GM19240 (cell line): ENCODE results near the gene DLK2.

ENCODE experiments used
- DNase-seq: peaks from one replicate; pipeline ENCODE4 v3.0.0; 2011; ENCODE audit warnings: low spot score; ENCODE audit not compliant: insufficient read length

DLK2 gene

GRCh38 chr6:43454290-43454695 lies 1.1 kb downstream of the DLK2 start:
- no peak for DNase-seq

- DNase-seq = no peak
These were observed 1.5 kb downstream of the DLK2 start for GRCh38 chr6:43453831-43454230.

DNA sequence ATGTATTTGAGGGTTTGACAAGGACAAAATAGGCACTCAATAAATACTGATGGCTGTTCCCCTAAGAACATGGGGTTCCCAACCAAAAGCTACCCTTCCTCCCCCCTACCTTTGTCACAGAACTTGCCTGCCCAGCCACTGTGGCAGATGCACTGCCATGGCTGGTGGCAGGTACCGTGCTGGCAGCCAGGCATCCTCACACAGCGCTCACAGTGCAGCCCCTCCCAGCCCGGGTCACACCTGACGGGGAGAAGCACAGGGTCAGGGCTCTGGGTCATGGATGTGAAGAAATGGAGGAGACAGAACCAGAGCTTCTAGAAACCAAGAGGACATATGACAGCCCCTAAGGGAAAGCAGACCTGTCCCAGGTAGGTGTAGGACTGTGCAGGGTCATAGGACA lies 2.5 kb downstream of the DLK2 start:
- no peak for DNase-seq

- DNase-seq = no peak
These were observed 3.4 kb downstream of the DLK2 start for GRCh38 chr6:43451939-43452338.

GRCh38 chr6:43451348-43451747 lies 4.0 kb downstream of the DLK2 start:
- no peak for DNase-seq

DNA sequence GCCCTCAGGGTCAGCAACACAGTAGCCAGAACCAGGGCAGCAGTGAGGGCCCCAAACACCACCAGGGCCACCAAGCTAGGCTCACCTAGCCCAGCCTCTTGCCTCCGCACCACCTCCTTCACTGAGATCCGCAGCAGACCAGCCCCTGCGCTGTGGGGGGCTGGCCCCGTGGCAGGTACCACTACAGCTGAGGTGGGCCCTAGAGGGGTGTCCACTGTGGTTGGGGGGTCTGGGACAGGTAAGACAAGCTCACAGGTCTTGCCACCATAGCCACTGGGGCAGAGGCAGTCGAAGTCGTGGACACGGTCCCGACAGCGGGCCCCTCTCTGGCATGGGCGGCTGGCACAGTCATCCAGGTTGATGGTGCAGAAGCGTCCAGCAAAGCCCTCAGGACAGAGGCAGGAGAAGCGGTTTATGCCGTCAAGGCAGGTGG lies 4.6 kb downstream of the DLK2 start:
- DNase-seq = no peak

DNA sequence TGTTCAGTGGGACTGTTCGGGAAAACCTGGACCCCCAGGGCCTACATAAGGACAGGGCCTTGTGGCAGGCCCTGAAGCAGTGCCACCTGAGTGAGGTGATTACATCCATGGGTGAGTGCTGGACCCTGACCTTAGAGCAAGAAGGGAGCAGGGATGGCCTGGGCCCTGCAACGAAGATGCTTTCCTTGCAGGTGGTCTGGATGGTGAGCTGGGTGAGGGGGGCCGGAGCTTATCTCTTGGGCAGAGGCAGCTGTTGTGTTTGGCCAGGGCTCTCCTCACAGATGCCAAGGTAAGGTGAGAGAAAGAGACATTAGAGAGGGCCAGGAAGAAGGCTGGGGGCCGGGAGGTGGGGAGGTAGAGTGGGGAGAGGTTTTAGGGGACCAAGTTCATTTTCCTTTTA lies 6.4 kb downstream of the DLK2 start:
- DNase-seq = no peak

- DNase-seq = no peak
These were observed 7.7 kb downstream of the DLK2 start for GRCh38 chr6:43447604-43448003.

GRCh38 chr6:43445576-43445975 lies 9.8 kb downstream of the DLK2 start:
- no peak for DNase-seq

DNA sequence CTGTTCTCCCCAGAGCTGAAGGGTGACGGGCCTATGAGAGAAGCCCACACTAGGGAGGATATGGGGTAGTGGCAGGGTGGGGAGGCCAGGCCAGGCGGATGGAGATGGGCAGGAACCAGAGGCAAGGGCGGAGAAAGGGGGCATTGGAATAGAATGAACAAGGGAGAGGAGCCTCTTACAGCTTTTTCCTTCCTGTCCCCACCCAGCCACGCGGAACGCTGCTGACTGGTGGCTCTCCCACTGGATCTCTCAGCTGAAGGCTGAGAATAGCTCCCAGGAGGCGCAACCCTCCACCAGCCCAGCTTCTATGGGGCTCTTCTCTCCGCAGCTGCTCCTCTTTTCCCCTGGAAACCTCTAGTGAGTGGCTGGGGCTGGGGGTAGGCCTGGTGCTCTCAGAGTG lies 10.8 kb downstream of the DLK2 start:
- DNase-seq = no peak

GRCh38 chr6:43444036-43444435 lies 11.3 kb downstream of the DLK2 start:
- DNase-seq = no peak

DNA sequence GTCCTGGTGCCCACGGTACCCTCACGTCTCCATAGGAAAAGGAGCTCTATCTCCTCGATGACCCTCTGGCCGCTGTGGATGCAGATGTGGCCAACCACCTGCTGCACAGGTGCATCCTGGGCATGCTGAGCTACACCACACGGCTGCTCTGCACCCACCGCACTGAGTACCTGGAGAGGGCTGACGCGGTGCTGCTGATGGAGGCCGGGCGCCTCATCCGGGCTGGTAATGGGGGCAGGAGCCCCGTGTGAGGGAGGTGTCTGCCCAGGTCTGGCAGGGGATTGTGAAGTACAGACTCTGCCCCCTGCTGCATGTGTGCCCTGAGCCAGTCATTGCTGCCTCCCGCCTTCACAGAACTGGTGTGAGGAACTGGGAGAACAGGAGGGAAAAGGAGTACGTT lies 12.4 kb downstream of the DLK2 start:
- DNase-seq = no peak

DNA sequence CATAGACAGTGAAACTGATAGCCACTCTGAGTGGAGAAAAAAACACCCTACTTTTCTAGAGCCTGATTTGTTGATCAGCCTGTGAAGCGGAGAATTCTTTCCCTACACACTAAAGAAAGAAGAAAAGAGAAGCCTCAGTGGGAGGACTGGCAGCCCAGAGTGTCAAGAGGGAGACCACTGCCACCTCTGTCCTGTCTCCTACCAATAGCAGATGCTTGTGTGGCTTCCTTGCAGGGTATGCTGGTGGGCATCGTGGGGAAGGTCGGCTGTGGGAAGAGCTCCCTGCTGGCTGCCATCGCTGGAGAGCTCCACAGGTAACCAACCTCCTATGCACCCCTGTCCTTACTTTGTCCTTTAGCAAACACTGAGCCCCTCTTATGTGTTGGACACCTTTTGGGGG lies 17.6 kb downstream of the DLK2 start:
- no peak for DNase-seq

GRCh38 chr6:43436577-43437282 lies 18.6 kb downstream of the DLK2 start:
- no peak for DNase-seq

GRCh38 chr6:43435682-43436437 lies 19.5 kb downstream of the DLK2 start:
- DNase-seq = no peak

- no peak for DNase-seq
These were observed 20.4 kb downstream of the DLK2 start for GRCh38 chr6:43434943-43435342.

DNA sequence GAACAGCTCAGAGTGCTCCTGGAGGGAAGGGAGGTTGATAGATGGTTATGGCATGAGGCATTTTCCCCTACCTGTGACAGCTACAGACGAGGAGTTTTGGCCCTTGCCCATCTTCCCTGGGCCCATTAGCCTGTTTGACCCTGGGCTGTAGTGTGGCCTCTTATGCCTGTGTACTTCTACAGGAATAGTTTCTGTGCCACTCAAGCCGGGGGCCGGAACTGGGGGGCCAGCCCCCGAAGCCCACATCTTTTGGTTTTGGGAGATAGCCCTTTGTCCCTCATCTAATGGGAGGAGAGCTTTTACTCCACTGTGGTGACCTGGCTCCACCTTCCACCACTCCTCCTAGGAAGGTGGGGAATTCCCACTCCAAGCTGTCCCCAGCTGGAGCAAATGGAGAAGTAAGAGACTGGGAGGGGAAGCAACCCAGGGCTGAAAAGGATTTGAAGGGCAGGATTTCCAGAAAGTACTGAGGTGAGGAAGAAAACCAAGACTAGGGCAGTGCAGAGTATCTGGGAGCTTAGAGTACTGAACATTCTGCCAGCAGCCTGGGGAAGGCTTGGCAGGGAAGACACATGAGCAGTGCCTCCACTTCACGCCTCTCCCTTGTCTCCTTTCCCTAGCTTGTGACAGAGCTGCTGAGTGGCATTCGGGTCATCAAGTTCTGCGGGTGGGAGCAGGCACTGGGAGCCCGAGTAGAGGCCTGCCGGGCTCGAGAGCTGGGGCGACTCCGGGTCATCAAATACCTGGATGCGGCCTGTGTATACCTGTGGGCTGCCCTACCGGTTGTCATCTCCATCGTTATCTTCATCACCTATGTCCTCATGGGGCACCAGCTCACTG lies 21.1 kb downstream of the DLK2 start:
- no peak for DNase-seq

GRCh38 chr6:43433148-43433547 lies 22.2 kb downstream of the DLK2 start:
- DNase-seq = no peak

- no peak for DNase-seq
These were observed 23.1 kb downstream of the DLK2 start for GRCh38 chr6:43432009-43432945.

- no peak for DNase-seq
These were observed 26.5 kb downstream of the DLK2 start for GRCh38 chr6:43428874-43429273.

DNA sequence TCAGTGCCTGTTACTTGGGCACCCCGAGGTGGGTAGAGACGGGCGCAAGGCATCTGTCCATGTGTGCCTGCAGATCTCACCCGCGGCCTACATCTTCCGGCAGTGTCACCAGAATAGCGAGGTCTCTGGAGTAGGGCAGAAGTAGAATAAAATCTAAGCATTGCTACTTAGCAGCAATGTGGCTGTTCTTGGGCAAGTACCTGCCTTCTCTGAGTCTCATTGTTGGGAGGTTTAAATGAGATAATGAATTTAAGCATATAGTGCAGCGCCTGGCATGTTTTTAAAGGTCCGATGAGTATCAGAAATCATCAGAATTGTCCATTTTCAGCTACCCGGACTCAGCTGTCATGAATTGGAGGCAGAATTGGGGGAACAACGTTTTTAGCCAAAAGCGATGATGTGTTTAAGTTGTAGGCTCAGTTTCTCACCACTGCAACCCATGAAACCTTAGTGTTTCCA lies 27.2 kb downstream of the DLK2 start:
- DNase-seq = no peak
